Measurements from ENCODE around the gene IGF1R.

The IGF1R gene

DNA sequence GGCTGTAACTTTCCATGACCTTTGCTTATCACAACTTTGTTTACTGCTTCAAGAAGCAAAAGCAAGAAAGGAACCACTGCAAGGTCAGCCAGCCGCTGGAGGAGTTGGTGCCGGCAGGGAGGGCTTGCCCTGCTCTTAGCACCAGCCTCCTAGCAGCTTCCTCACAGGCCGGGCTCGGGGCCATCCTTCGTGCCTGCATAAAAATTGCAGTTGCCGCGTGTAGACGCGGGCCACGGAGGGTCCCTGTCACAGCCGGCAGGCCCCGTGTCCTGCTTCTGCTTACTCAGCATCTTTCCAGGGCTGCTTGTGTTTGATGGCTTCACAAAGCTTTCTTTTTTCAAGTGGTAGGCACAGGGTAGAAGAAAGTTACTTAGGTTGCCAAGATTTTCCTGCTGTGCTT is 274.8 kb downstream of the IGF1R start:
- no peaks in the 10 kb centered on the region for H3K9me3 ChIP-seq (ENCODE audit: control insufficient read depth in 5 of 5, low read length in 5 of 5)
- H3K4me3 ChIP-seq (ENCODE audit: low read depth in 1 of 5, low read length in 5 of 5), result no peak overlapping the region
- H3K9ac ChIP-seq (ENCODE audit: low read length in 5 of 5), result no peak overlapping the region
- H3K27ac ChIP-seq (ENCODE audit: low read depth, low read length), result no peak overlapping the region
- H3K27me3 ChIP-seq (ENCODE audit: control insufficient read depth in 5 of 5, insufficient read depth in 4 of 5, low read length in 5 of 5), result no peaks in the 10 kb centered on the region
- peaks cover 3 to 20% (median 7%) of the 10 kb centered on the region in 5 donors for H3K4me1 ChIP-seq (ENCODE audit: control insufficient read depth in 5 of 5, insufficient read depth in 5 of 5, low read length in 5 of 5)
- peaks cover 0 to 46% (median 35%) of the 10 kb centered on the region in 5 donors for H3K36me3 ChIP-seq (ENCODE audit: control insufficient read depth in 5 of 5, insufficient read depth in 5 of 5, low read length in 5 of 5)

DNA sequence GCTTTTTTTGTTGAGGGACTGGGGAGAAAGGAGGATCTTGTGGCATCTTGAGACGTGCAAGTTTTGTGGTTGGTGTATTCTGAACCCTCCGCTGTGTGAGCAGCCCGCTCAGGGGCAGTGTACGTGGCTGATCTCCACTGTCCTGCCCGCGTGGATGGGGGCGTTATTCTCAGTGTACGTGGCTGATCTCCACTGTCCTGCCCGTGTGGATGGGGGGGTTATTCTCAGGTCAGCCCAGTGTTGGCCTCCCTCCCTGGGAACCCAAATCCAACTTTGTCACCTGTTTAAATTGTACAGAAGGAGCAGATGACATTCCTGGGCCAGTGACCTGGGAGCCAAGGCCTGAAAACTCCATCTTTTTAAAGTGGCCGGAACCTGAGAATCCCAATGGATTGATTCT is 275.2 kb downstream of the IGF1R start:
- Histone ChIP-seq H3K9me3 (ENCODE audit: control insufficient read depth in 5 of 5, low read length in 5 of 5) (no peaks in the 10 kb centered on the region), H3K4me3 (ENCODE audit: low read depth in 1 of 5, low read length in 5 of 5) (no peak overlapping the region), H3K27me3 (ENCODE audit: control insufficient read depth in 5 of 5, insufficient read depth in 4 of 5, low read length in 5 of 5) (no peaks in the 10 kb centered on the region), H3K4me1 (ENCODE audit: control insufficient read depth in 5 of 5, insufficient read depth in 5 of 5, low read length in 5 of 5) (peaks cover 3 to 20% (median 7%) of the 10 kb centered on the region in 5 donors), H3K27ac (ENCODE audit: low read depth, low read length) (no peak overlapping the region), H3K36me3 (ENCODE audit: control insufficient read depth in 5 of 5, insufficient read depth in 5 of 5, low read length in 5 of 5) (peaks cover 0 to 50% (median 35%) of the 10 kb centered on the region in 5 donors), H3K9ac (ENCODE audit: low read length in 5 of 5) (no peak overlapping the region)

DNA sequence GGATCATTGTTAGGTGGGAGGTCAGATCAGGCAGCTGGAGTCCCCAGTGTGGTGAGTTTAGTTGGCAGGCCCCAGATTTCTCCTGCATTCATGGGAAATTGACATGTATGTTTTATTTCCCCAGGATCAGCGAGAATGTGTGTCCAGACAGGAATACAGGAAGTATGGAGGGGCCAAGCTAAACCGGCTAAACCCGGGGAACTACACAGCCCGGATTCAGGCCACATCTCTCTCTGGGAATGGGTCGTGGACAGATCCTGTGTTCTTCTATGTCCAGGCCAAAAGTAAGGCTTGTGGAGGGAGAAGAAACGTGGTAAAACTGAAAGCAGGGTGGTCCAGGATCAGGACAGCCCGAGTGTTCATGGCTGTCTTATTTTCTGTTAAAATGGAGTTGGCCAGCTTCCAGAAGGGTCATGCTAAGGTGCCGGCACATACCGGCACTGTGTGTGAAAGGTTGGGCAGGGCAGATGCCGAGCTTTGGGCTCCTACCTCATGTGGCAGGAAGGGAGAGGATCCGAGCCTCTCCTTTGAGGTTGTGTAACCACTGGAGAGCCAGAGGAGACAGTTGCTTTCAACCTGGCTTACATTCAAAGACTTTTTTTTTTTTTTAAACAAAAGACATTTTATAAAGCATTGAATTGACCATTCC is 276.2 kb downstream of the IGF1R start:
- Histone ChIP-seq H3K36me3 (ENCODE audit: control insufficient read depth in 5 of 5, insufficient read depth in 5 of 5, low read length in 5 of 5) (peaks cover 0 to 46% (median 33%) of the 10 kb centered on the region in 5 donors), H3K27ac (ENCODE audit: low read depth, low read length) (no peak overlapping the region), H3K4me3 (ENCODE audit: low read depth in 1 of 5, low read length in 5 of 5) (no peak overlapping the region), H3K27me3 (ENCODE audit: control insufficient read depth in 5 of 5, insufficient read depth in 4 of 5, low read length in 5 of 5) (no peaks in the 10 kb centered on the region), H3K4me1 (ENCODE audit: control insufficient read depth in 5 of 5, insufficient read depth in 5 of 5, low read length in 5 of 5) (peaks cover 3 to 20% (median 7%) of the 10 kb centered on the region in 5 donors), H3K9me3 (ENCODE audit: control insufficient read depth in 5 of 5, low read length in 5 of 5) (no peaks in the 10 kb centered on the region), H3K9ac (ENCODE audit: low read length in 5 of 5) (no peak overlapping the region)

DNA sequence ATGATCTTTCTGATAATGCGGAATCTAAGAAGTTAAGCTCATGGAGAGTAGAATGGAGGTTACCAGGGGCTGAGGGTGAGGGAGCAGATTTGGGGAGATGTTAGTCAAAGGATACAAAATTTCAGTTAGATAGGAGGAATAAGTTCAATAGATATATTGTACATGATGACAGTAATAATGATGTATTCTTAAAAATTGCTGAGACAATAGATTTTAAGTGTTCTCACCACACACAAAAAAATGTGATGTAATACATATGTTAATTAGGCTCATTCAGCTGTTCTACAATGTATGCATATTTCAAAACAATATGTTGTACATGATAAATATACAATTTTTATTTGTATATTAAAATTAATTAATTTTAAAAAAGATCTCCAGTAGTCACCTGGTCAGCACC is 277.9 kb downstream of the IGF1R start:
- H3K4me3 ChIP-seq (ENCODE audit: low read depth in 1 of 5, low read length in 5 of 5), result no peak overlapping the region
- no peaks in the 10 kb centered on the region for H3K27me3 ChIP-seq (ENCODE audit: control insufficient read depth in 5 of 5, insufficient read depth in 4 of 5, low read length in 5 of 5)
- H3K9me3 ChIP-seq (ENCODE audit: control insufficient read depth in 5 of 5, low read length in 5 of 5), result no peaks in the 10 kb centered on the region
- peaks cover 3 to 20% (median 7%) of the 10 kb centered on the region in 5 donors for H3K4me1 ChIP-seq (ENCODE audit: control insufficient read depth in 5 of 5, insufficient read depth in 5 of 5, low read length in 5 of 5)
- H3K36me3 ChIP-seq (ENCODE audit: control insufficient read depth in 5 of 5, insufficient read depth in 5 of 5, low read length in 5 of 5), result peaks cover 0 to 45% (median 33%) of the 10 kb centered on the region in 5 donors
- H3K9ac ChIP-seq (ENCODE audit: low read length in 5 of 5), result no peak overlapping the region
- no peak overlapping the region for H3K27ac ChIP-seq (ENCODE audit: low read depth, low read length)

DNA sequence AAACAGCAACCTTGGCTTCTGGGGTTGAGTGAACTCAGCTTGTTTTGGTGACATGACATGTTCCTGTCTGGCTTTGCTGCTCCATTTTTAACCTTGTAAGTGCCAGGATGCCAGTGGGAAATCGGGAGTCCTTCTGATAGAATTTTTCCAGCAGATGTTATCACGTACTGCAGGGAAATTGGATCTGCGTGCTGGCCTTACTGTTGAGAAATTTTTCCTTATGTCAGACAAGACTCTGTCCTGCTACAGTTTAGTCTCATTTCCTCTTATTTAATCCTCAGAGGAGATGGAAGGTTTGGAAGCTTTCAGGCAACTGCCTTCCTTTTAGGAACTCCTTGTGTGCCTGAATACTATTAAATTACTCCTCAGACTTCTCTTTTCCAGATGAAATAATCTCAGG is 278.7 kb downstream of the IGF1R start:
- Histone ChIP-seq H3K4me3 (ENCODE audit: low read depth in 1 of 5, low read length in 5 of 5) (no peak overlapping the region), H3K36me3 (ENCODE audit: control insufficient read depth in 5 of 5, insufficient read depth in 5 of 5, low read length in 5 of 5) (peaks cover 0 to 41% (median 36%) of the 10 kb centered on the region in 5 donors), H3K4me1 (ENCODE audit: control insufficient read depth in 5 of 5, insufficient read depth in 5 of 5, low read length in 5 of 5) (peaks cover 3 to 20% (median 7%) of the 10 kb centered on the region in 5 donors), H3K9me3 (ENCODE audit: control insufficient read depth in 5 of 5, low read length in 5 of 5) (no peaks in the 10 kb centered on the region), H3K27ac (ENCODE audit: low read depth, low read length) (no peak overlapping the region), H3K27me3 (ENCODE audit: control insufficient read depth in 5 of 5, insufficient read depth in 4 of 5, low read length in 5 of 5) (no peaks in the 10 kb centered on the region), H3K9ac (ENCODE audit: low read length in 5 of 5) (no peak overlapping the region)

DNA sequence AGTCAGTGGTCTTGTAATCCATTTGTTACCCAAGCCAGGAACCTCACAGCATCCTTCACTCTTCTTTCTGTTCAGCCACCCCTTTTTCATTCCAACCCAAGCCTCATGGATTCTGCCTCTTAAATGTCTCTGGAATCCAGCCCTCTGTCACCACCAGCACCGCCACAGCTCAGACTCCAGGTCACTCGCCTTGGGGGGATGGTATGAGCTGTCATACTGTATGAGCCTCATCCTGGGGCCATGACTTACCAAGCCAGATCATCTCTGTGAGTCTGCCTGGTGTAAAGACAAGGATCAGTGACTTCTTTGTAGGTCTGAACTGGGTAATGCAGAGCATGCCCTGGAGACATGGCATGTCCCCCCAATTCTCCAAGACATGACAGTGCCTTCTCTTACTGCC is 279.7 kb downstream of the IGF1R start:
- H3K9ac ChIP-seq (ENCODE audit: low read length in 5 of 5), result no peak overlapping the region
- H3K36me3 ChIP-seq (ENCODE audit: control insufficient read depth in 5 of 5, insufficient read depth in 5 of 5, low read length in 5 of 5), result peaks cover 0 to 40% (median 30%) of the 10 kb centered on the region in 5 donors
- H3K27ac ChIP-seq (ENCODE audit: low read depth, low read length), result no peak overlapping the region

DNA sequence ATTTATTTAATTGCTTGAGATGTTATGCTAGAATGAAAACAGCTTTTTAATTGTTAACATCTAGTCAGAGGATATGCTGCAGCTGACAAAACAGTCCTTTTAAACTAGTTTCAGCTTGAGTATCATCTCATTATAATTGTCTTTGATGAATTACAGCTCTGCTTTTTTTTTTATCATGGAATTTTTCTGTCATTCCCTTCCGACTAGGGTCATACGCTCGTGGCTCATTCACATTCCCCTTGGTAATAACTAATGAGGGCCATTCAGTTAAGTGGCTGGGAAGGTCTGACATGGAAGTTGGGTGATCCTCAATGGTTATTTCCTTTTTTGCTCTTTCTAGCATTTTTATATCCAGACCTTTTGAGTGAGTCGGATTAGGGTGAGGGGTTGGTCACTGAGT is 282.2 kb downstream of the IGF1R start:
- Histone ChIP-seq H3K27me3 (ENCODE audit: control insufficient read depth in 5 of 5, insufficient read depth in 4 of 5, low read length in 5 of 5) (no peaks in the 10 kb centered on the region), H3K4me3 (ENCODE audit: low read depth in 1 of 5, low read length in 5 of 5) (no peak overlapping the region), H3K9ac (ENCODE audit: low read length in 5 of 5) (no peak overlapping the region), H3K4me1 (ENCODE audit: control insufficient read depth in 5 of 5, insufficient read depth in 5 of 5, low read length in 5 of 5) (peaks cover 2 to 16% (median 7%) of the 10 kb centered on the region in 5 donors), H3K36me3 (ENCODE audit: control insufficient read depth in 5 of 5, insufficient read depth in 5 of 5, low read length in 5 of 5) (peaks cover 0 to 48% (median 26%) of the 10 kb centered on the region in 5 donors), H3K9me3 (ENCODE audit: control insufficient read depth in 5 of 5, low read length in 5 of 5) (no peaks in the 10 kb centered on the region), H3K27ac (ENCODE audit: low read depth, low read length) (no peak overlapping the region)

More for the DNA sequence above, 279.7 kb downstream of the IGF1R start:
- H3K4me1 ChIP-seq (ENCODE audit: control insufficient read depth in 5 of 5, insufficient read depth in 5 of 5, low read length in 5 of 5), result peaks cover 3 to 20% (median 7%) of the 10 kb centered on the region in 5 donors
- no peak overlapping the region for H3K4me3 ChIP-seq (ENCODE audit: low read depth in 1 of 5, low read length in 5 of 5)
- H3K9me3 ChIP-seq (ENCODE audit: control insufficient read depth in 5 of 5, low read length in 5 of 5), result no peaks in the 10 kb centered on the region
- H3K27me3 ChIP-seq (ENCODE audit: control insufficient read depth in 5 of 5, insufficient read depth in 4 of 5, low read length in 5 of 5), result no peaks in the 10 kb centered on the region

DNA sequence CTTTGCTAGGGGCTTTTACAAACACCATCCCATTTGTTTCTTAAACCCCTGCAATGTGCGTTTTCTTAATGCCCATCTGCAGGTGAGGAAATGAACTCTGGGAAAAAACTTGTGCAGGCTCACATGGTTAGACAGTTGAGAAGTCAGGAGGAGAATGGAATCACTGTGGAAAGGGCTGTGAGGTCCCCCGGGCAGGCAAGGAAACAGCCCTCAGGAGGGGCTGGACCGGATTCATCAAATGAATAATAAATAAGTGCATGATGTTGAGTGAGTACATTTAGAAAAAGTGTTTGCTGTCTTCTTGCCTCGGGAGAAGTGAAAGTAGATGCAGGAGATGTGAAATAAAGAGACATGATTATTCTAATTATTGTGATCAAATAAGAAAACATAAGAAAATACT is 282.7 kb downstream of the IGF1R start:
- H3K9me3 ChIP-seq (ENCODE audit: control insufficient read depth in 5 of 5, low read length in 5 of 5), result no peaks in the 10 kb centered on the region
- no peak overlapping the region for H3K4me3 ChIP-seq (ENCODE audit: low read depth in 1 of 5, low read length in 5 of 5)
- peaks cover 0 to 48% (median 28%) of the 10 kb centered on the region in 5 donors for H3K36me3 ChIP-seq (ENCODE audit: control insufficient read depth in 5 of 5, insufficient read depth in 5 of 5, low read length in 5 of 5)
- H3K27ac ChIP-seq (ENCODE audit: low read depth, low read length), result no peak overlapping the region
- H3K9ac ChIP-seq (ENCODE audit: low read length in 5 of 5), result no peak overlapping the region
- H3K4me1 ChIP-seq (ENCODE audit: control insufficient read depth in 5 of 5, insufficient read depth in 5 of 5, low read length in 5 of 5), result peaks cover 2 to 16% (median 7%) of the 10 kb centered on the region in 5 donors
- H3K27me3 ChIP-seq (ENCODE audit: control insufficient read depth in 5 of 5, insufficient read depth in 4 of 5, low read length in 5 of 5), result no peaks in the 10 kb centered on the region

DNA sequence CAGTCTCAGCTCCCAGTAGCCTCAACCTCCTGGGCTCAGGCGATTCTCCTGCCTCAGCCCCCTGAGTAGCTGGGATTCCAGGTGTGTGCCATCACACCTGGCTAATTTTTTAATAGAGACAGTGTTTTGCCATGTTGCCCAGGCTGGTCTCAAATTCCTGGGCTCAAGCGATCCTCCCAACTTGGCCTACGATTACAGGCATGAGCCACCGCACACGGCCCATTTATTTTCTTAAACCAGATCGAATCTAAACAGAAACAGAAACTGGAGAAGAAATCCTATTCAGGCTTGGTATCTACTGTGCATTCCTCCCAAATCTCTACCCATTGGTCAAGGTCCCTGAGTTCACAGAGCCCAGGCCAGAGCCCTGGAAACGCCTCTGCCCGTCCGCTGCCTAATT is 285.1 kb downstream of the IGF1R start:
- H3K4me1 ChIP-seq (ENCODE audit: control insufficient read depth in 5 of 5, insufficient read depth in 5 of 5, low read length in 5 of 5), result no peaks in the 10 kb centered on the region
- H3K9me3 ChIP-seq (ENCODE audit: control insufficient read depth in 5 of 5, low read length in 5 of 5), result no peaks in the 10 kb centered on the region
- no peaks in the 10 kb centered on the region for H3K27me3 ChIP-seq (ENCODE audit: control insufficient read depth in 5 of 5, insufficient read depth in 4 of 5, low read length in 5 of 5)
- H3K9ac ChIP-seq (ENCODE audit: low read length in 5 of 5), result no peak overlapping the region
- peaks cover 3 to 60% (median 32%) of the 10 kb centered on the region in 5 donors for H3K36me3 ChIP-seq (ENCODE audit: control insufficient read depth in 5 of 5, insufficient read depth in 5 of 5, low read length in 5 of 5)
- no peak overlapping the region for H3K4me3 ChIP-seq (ENCODE audit: low read depth in 1 of 5, low read length in 5 of 5)
- no peak overlapping the region for H3K27ac ChIP-seq (ENCODE audit: low read depth, low read length)

DNA sequence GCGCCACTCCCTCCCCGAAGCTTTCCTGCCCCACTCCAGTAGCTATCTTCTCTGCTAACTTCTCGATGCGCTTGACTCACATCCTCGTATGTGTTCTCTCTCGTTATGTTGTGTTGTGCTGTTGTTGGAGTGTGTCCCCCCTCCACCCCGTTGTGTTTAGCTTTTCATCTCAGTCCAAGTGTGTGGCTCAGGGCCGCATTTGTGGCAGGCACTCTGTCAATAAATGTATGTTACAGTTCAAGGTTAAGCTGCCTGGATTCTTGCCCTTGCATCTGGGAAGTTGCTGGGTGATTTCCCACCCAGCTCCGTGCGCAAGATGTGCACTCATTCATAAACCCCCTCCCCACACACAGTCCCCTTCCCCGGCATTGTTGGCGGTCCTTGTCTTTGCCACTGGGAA is 287.4 kb downstream of the IGF1R start:
- Histone ChIP-seq H3K4me1 (ENCODE audit: control insufficient read depth in 5 of 5, insufficient read depth in 5 of 5, low read length in 5 of 5) (no peaks in the 10 kb centered on the region), H3K9me3 (ENCODE audit: control insufficient read depth in 5 of 5, low read length in 5 of 5) (no peaks in the 10 kb centered on the region), H3K9ac (ENCODE audit: low read length in 5 of 5) (no peak overlapping the region), H3K27me3 (ENCODE audit: control insufficient read depth in 5 of 5, insufficient read depth in 4 of 5, low read length in 5 of 5) (no peaks in the 10 kb centered on the region), H3K36me3 (ENCODE audit: control insufficient read depth in 5 of 5, insufficient read depth in 5 of 5, low read length in 5 of 5) (peaks cover 3 to 71% (median 47%) of the 10 kb centered on the region in 5 donors), H3K27ac (ENCODE audit: low read depth, low read length) (no peak overlapping the region), H3K4me3 (ENCODE audit: low read depth in 1 of 5, low read length in 5 of 5) (no peak overlapping the region)
